NB4 (cell line): Measurements from ENCODE around the gene PTPRD.

Experiments used
- MYC ChIP-seq: IDR thresholded peaks from 2 replicates; pipeline ENCODE4 v1.6.1; 2011; ENCODE audit warnings: low read depth, low read length
- POLR2A ChIP-seq: IDR thresholded peaks from 2 replicates; pipeline ENCODE4 v1.6.1; 2011; ENCODE audit warnings: mild to moderate bottlenecking; ENCODE audit not compliant: insufficient read length; ENCODE audit errors: extremely low read depth
- TF ChIP-seq, protein P1 (sequence below): IDR thresholded peaks from one replicate; pipeline ENCODE4 v1.5.1; 2012; ENCODE audit warnings: low read depth, low read length
- TF ChIP-seq, protein P2 (sequence below): IDR thresholded peaks from 2 replicates; pipeline ENCODE4 v1.6.1; 2011; ENCODE audit warnings: low read depth, low read length

DNA sequence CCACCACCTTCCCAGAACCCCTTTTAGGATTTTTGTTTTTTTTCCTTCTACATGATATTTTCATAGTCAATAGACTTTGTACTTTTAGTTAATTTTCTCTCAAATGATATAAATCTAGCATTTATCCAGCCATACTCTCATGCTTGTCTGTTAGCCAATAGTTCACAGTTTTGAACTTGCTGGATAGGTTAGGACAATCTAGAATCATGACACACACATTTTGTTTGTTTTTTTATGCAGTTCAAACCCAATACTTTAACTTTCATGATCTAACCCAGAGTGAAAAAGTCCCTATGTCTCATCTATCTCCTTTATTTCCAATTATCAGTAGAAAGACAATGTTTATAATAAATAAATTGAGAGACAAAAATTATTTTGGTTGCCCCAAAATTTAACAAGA is 2303.5 kb downstream of the PTPRD start:
- TF ChIP-seq, protein P1, sequence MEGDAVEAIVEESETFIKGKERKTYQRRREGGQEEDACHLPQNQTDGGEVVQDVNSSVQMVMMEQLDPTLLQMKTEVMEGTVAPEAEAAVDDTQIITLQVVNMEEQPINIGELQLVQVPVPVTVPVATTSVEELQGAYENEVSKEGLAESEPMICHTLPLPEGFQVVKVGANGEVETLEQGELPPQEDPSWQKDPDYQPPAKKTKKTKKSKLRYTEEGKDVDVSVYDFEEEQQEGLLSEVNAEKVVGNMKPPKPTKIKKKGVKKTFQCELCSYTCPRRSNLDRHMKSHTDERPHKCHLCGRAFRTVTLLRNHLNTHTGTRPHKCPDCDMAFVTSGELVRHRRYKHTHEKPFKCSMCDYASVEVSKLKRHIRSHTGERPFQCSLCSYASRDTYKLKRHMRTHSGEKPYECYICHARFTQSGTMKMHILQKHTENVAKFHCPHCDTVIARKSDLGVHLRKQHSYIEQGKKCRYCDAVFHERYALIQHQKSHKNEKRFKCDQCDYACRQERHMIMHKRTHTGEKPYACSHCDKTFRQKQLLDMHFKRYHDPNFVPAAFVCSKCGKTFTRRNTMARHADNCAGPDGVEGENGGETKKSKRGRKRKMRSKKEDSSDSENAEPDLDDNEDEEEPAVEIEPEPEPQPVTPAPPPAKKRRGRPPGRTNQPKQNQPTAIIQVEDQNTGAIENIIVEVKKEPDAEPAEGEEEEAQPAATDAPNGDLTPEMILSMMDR: no peak
- TF ChIP-seq POLR2A (no peak), MYC (no peak)
- TF ChIP-seq, protein P2, sequence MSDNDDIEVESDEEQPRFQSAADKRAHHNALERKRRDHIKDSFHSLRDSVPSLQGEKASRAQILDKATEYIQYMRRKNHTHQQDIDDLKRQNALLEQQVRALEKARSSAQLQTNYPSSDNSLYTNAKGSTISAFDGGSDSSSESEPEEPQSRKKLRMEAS: no peak
